OCI-LY1 (cell line): ENCODE measurements around the gene HIPK3.

Experiments
- H2AFZ ChIP-seq: fragments of 200-600 bp; sonication (generic), shearing (Covaris generic); 2 replicates; pipeline ENCODE4 v1.6.0; 2014; ENCODE audit warnings: antibody characterized with exemption, mild to moderate bottlenecking, low read length
- H3F3A ChIP-seq: fragments of 200-600 bp; sonication (generic), shearing (Covaris generic); 2 replicates; pipeline ENCODE4 v1.6.0; 2014; ENCODE audit warnings: mild to moderate bottlenecking, antibody characterized with exemption, low read length, moderate library complexity; ENCODE audit not compliant: insufficient read depth
- H3K27ac ChIP-seq: fragments of 200-600 bp; sonication (generic); 2 replicates; pipeline ENCODE4 v1.5.1; 2014; ENCODE audit warnings: low read length, mixed run types, mild to moderate bottlenecking, low read depth; ENCODE audit not compliant: poor library complexity, severe bottlenecking
- H3K27me3 ChIP-seq: fragments of 200-600 bp; sonication (generic); 2 replicates; pipeline ENCODE4 v1.6.0; 2014; ENCODE audit warnings: antibody characterized with exemption, mild to moderate bottlenecking, low read length, moderate library complexity; ENCODE audit not compliant: insufficient read depth
- H3K36me3 ChIP-seq: fragments of 200-600 bp; sonication (generic); 2 replicates; pipeline ENCODE4 v1.6.1; 2014; ENCODE audit warnings: mild to moderate bottlenecking, antibody characterized with exemption, low read length, moderate library complexity, mixed read lengths; ENCODE audit not compliant: insufficient read depth
- H3K4me1 ChIP-seq: fragments of 200-600 bp; sonication (generic); 2 replicates; pipeline ENCODE4 v1.5.1; 2014; ENCODE audit warnings: mild to moderate bottlenecking, low read length, moderate library complexity; ENCODE audit not compliant: insufficient read depth, severe bottlenecking
- H3K4me2 ChIP-seq: fragments of 200-600 bp; sonication (generic), shearing (Covaris generic); 2 replicates; pipeline ENCODE4 v1.6.1; 2014; ENCODE audit warnings: low read length
- H3K4me3 ChIP-seq: fragments of 200-600 bp; sonication (generic); 2 replicates; pipeline ENCODE4 v1.5.1; 2014; ENCODE audit warnings: low read length, low read depth, mild to moderate bottlenecking, mixed read lengths; ENCODE audit not compliant: poor library complexity, severe bottlenecking
- H3K79me2 ChIP-seq: fragments of 200-600 bp; shearing (Covaris generic); 2 replicates; pipeline ENCODE4 v1.6.1; 2016; ENCODE audit warnings: mixed run types, low read length, mixed read lengths; ENCODE audit not compliant: insufficient read depth
- H3K9ac ChIP-seq: fragments of 200-600 bp; sonication (generic), shearing (Covaris generic); 2 replicates; pipeline ENCODE4 v1.6.1; 2014; ENCODE audit warnings: mild to moderate bottlenecking, low read length, mixed read lengths
- H3K9me2 ChIP-seq: fragments of 200-600 bp; sonication (generic), shearing (Covaris generic); 2 replicates; pipeline ENCODE4 v1.6.1; 2014; ENCODE audit warnings: low read depth, mild to moderate bottlenecking, low read length, mixed read lengths
- H3K9me3 ChIP-seq: fragments of 200-600 bp; shearing (Covaris generic); 2 replicates; pipeline ENCODE4 v1.6.1; 2014; ENCODE audit warnings: low read length, mixed read lengths
- H4K20me1 ChIP-seq: fragments of 200-600 bp; sonication (generic), shearing (Covaris generic); 2 replicates; pipeline ENCODE4 v1.6.0; 2016; ENCODE audit warnings: mild to moderate bottlenecking, low read length; ENCODE audit not compliant: insufficient read depth
- EZH2 ChIP-seq: fragments of 200-600 bp; sonication (generic), shearing (Covaris generic); IDR thresholded peaks from 2 replicates; pipeline ENCODE4 v1.8.0; 2017; ENCODE audit warnings: borderline replicate concordance, mixed run types, mild to moderate bottlenecking, antibody characterized with exemption, low read length, moderate library complexity, mixed read lengths
- TF ChIP-seq, protein P1 (sequence below): fragments of 200-600 bp; sonication (generic), shearing (Covaris generic); IDR thresholded peaks from 2 replicates; pipeline ENCODE4 v1.5.1; 2017; ENCODE audit warnings: mild to moderate bottlenecking, antibody characterized with exemption, low read length, moderate library complexity, mixed read lengths

The HIPK3 gene

GRCh38 chr11:33256813-33257159 is 395 bp upstream of the HIPK3 start:
- Histone ChIP-seq H3K9me2 (no peaks in the 10 kb centered on the region), H3K36me3 (no peaks in the 10 kb centered on the region), H3K4me2 (peak overlapping the region; percentile 94), H3K4me3 (peak overlapping the region; percentile 87), H3F3A (no peaks in the 10 kb centered on the region), H3K27ac (peak overlapping the region; percentile 43), H2AFZ (peak overlapping the region; percentile 97), H3K27me3 (no peaks in the 10 kb centered on the region), H3K79me2 (peaks cover 30% of the 10 kb centered on the region), H3K9ac (peak overlapping the region; percentile 78), H3K4me1 (peaks cover 30% of the 10 kb centered on the region), H3K9me3 (no peaks in the 10 kb centered on the region), H4K20me1 (no peaks in the 10 kb centered on the region)
- TF ChIP-seq EZH2 = no peak
- TF ChIP-seq, protein P1, sequence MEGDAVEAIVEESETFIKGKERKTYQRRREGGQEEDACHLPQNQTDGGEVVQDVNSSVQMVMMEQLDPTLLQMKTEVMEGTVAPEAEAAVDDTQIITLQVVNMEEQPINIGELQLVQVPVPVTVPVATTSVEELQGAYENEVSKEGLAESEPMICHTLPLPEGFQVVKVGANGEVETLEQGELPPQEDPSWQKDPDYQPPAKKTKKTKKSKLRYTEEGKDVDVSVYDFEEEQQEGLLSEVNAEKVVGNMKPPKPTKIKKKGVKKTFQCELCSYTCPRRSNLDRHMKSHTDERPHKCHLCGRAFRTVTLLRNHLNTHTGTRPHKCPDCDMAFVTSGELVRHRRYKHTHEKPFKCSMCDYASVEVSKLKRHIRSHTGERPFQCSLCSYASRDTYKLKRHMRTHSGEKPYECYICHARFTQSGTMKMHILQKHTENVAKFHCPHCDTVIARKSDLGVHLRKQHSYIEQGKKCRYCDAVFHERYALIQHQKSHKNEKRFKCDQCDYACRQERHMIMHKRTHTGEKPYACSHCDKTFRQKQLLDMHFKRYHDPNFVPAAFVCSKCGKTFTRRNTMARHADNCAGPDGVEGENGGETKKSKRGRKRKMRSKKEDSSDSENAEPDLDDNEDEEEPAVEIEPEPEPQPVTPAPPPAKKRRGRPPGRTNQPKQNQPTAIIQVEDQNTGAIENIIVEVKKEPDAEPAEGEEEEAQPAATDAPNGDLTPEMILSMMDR = no peak

DNA sequence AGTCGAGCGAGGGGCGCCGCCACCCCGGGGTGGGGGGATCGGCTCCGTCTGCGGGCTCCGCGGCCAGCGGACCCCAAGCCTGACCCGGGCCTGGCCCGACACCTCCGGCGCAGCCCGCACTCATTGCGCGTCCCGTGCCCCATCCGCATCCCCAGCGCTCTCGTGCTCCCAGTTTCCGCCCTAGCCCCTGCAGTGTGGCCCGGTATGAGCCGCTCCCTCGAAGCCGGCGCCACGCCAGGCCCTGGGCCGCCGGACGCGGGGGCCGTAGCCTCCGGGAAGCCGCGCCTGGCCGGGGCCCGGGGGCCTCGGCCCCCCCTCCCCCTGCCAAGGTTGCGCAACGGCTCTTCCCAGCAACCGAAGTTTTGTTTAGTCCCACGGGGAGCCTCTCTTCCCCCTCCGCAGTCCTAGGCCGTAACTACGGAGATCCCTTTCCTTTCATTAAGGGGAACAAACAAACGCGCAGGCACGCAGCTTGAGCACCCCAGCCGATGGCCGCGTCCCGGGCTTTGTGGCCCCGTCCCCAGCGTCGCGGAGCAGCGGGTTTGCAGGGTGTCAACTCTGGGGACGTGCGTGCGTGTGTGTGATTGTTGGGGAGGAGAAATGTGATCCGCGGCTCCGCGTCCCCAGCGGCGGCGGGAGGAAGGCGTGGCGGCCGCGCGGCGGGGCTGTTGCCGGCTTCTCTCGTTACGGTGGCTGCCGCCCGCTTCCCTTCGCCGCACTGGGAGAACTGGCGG is 883 bp downstream of the HIPK3 start:
- H3K79me2 ChIP-seq = peaks cover 43% of the 10 kb centered on the region
- H3K9ac ChIP-seq = peak overlapping the region; percentile 96
- TF ChIP-seq, protein P1 = peak; percentile 17; the same call in 1 of the 2 replicates
- TF ChIP-seq EZH2 = no peak
- no peaks in the 10 kb centered on the region for H3K9me3 ChIP-seq
- no peaks in the 10 kb centered on the region for H3F3A ChIP-seq
- H3K27me3 ChIP-seq = no peaks in the 10 kb centered on the region
- H3K36me3 ChIP-seq = no peaks in the 10 kb centered on the region
- peak overlapping the region; percentile 71 for H3K4me2 ChIP-seq
- peaks cover 36% of the 10 kb centered on the region for H3K4me1 ChIP-seq
- peak overlapping the region; percentile 88 for H3K27ac ChIP-seq
- no peaks in the 10 kb centered on the region for H3K9me2 ChIP-seq
- H3K4me3 ChIP-seq = peak overlapping the region; percentile 87
- no peak overlapping the region for H2AFZ ChIP-seq
- no peaks in the 10 kb centered on the region for H4K20me1 ChIP-seq

DNA sequence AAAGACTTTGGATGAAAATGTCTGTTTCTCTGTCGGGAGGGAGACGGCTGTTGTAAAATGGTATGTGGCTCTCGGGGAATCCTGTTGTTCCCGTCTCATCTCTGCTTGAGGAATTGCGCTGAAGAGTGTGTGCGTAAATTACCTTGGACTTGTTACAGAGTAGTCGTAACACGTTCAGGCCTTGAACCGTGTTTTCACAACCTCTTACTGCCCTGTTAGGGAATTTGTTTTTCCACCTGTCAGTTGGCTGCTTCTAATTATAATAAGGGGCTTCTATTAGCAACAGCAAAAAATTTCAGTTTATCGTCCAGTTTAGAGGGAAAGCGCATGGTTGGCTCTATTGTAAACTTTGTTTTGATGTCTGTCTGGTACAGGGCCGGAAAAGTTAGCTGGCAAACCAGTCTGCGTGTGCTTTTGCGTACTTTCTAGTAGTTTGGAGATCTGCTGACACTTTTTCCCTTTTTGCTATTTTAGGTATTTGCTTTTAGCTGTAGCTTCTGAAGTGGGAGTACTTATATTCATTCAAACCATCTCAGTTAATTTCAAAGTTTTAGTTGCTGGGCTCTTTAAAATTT is 1.5 kb downstream of the HIPK3 start:
- no peaks in the 10 kb centered on the region for H3K27me3 ChIP-seq
- H3K9me3 ChIP-seq = no peaks in the 10 kb centered on the region
- H3K9ac ChIP-seq = peak overlapping the region; percentile 96
- no peak for TF ChIP-seq EZH2
- TF ChIP-seq, protein P1 = no peak
- H2AFZ ChIP-seq = no peak overlapping the region
- peaks cover 49% of the 10 kb centered on the region for H3K79me2 ChIP-seq
- no peaks in the 10 kb centered on the region for H3F3A ChIP-seq
- peak overlapping the region; percentile 88 for H3K27ac ChIP-seq
- H3K4me1 ChIP-seq = peaks cover 40% of the 10 kb centered on the region
- no peaks in the 10 kb centered on the region for H4K20me1 ChIP-seq
- no peaks in the 10 kb centered on the region for H3K36me3 ChIP-seq
- no peaks in the 10 kb centered on the region for H3K9me2 ChIP-seq
- H3K4me2 ChIP-seq = peak overlapping the region; percentile 71
- peak overlapping the region; percentile 87 for H3K4me3 ChIP-seq
